COLO668 (cell line): ENCODE measurements around the gene EPAS1.

Experiments
- DNase-seq: peaks from one replicate; lab custom pipeline; 2025; ENCODE audit not compliant: unreplicated experiment; lab: John Stamatoyannopoulos, UW

Gene EPAS1

DNA sequence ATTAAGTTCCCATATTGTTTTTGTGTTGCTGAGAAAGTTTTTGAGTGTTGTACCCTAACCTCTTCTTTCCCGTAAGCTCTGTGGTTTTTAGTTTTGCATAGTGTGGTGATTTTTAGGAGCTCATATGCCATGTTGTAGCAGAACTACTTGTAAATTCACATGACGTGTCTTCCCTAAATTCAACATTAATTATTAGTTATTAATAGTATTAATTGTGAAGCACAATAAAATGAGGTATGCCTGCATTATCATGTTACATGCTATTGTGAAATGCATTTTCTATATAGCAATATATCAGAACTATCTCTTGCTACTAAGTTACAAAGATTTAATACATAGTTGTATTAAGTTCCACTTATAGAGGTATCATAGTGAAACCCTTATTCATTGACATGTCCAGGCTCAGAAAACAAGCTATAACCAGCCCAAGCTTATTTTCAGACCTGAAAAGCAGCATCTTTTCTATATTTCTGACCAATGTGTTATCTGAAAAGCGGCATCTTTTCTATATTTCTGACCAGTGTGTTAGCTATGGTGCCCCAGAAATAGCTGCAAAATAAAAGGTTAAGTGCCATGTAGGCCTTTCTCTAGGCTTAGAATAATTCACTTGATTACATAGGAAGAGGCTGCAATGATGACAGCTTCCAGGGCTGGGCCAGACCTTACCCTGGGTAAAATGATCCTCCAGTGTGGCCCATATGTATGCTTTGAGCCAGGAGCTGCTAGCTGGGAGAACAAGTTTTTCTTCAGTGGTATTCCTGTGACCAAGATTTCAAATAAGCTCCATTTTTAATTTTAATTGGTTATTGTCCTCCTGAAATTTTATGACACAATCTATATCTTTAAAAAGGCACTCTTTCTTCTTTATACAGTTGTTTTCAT lies 21.6 kb downstream of the EPAS1 start:
- DNase-seq: no peak

DNA sequence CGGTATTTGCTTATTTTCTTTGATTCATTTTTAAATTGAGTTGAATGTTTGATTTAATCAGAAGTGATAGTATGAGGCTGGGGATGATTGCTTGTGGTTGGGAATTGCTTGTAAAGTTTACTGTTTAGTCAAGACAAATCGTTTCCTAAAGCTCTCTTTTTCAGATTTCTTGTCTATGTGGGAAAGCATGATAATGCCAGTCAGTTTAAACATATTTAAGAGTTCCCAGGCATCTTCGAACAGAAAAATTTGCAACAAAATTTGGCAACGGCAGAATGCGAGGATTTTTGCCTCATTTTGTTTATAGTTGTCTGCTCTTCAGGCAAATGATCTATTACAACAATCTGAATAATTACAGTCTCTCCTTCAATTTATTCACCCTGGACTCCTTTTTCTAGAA lies 22.5 kb downstream of the EPAS1 start:
- DNase-seq: no peak

DNA sequence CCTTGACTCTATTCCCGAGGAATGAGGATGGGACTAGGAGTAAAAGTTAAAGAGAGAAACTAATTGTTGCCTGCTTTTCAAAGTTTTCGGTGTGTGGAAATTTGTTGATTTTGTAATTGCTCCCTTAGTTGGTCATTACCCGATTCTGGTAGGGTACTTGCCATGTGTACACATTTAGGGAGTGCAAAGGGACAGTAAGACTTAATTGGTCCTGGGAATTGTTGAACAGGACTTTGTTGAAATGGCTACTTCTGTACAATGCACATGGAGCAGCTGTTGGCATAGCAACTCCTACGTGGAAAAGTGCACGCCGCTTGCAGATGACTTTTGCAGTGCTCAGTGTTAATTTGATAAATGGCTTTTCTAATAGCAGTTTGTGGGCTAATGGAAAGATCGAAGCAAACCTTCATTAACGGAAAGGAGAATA lies 22.9 kb downstream of the EPAS1 start:
- no peak for DNase-seq

DNA sequence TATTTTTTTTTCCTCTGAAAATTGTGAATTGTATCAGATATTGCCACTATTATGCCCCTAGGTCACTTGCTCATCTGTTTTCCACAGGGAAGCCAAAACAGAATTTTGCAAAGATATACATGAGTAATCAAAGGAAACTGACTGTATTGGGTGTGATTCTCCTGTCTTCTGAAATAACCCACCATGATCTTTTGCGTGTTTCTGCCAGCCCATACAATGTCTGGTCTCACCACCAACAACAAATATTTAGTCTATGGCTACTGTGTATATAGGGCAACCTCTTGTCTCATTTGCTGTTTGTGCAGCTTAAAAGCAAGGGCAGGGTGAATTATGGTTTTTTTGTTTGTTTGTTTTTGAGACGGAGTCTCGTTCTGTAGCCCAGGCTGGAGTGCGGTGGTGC lies 26.5 kb downstream of the EPAS1 start:
- DNase-seq: no peak

DNA sequence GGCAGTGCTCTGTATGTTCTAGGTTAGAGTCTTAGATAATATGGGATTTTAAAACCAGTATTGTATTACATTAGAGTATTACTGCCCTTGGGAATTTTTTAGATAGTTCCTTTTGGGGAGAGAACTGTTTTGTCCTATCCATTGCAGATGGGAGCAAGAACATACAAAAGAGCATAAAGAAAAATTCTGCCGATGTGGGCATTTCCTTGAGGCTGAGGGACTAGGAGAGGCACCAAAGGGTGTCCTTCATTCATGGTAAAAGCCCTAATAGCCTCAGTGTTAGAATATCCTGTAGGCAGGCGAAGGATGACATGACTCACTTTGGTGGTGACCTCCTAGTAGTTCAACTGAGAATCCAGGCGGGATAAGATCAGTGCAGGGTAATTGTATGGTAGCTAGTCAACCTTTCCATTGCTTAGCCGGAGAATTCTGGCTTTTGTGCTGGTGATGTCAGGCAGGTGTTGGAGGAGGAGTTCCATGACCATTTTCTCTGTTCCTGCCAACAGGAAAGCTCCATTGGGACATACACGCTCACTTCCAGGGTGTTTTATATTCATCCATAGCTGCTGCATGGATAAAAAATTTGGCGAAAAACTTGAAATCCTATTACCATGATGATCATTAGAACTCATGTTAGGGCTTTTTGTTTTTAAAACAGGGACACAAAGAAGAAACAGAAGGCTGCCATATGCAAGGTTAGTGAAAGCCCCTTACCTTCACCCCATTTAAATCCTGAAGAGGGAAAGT lies 28.1 kb downstream of the EPAS1 start:
- no peak for DNase-seq

DNA sequence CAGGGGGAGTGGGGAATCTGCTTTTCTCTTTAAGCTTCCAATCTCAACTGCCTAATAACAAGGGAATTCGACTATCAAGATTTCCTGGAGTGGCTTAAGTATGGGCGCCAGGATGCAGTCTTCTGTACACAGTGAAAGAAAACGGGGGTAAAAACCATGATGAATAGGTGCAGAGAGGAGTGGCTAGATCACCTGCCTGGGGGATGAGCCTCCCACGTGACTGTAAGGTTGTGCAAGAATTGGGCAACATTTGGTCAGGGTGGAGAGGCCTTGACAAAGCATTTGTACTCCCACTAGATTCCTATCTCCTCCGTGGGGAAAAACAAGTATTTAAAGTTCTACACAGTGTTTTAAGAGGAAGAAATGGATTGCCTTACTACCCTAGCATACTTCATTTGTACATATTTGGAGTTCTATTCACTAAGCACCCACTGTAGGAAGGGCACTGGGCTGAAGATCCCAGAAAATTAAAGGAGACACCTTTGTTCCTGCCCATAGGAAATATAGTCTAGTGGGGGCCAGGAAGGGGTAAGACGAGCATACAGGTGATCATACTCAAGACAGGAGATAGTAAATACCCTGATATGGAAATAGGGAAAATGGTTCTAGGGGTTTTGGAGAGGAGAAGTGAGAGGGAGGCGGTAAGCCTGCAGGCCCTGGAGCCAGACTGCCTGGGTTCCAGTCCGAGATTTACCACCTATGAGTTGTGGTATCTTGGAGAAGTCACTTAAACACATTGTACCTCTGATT lies 29.2 kb downstream of the EPAS1 start:
- DNase-seq: no peak

DNA sequence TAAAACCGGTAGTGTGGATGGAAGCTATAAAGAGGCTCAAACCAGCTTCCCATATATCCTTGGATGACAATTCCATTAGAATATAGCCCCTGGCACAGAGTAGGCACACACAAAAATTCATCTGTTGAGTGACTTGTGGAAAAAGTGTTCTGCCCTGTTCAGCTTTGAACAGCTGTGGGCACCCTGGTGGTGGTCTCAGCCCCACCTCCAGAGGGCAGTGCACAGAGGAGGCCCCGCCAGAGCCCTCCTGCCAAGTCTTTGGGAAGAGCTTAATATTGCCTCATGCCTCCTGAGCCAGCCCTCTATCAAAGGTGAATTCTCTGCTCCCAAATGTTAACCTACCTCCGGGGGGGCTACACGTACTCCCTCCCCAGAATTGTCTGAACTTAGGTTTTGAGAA lies 30.4 kb downstream of the EPAS1 start:
- no peak for DNase-seq

DNA sequence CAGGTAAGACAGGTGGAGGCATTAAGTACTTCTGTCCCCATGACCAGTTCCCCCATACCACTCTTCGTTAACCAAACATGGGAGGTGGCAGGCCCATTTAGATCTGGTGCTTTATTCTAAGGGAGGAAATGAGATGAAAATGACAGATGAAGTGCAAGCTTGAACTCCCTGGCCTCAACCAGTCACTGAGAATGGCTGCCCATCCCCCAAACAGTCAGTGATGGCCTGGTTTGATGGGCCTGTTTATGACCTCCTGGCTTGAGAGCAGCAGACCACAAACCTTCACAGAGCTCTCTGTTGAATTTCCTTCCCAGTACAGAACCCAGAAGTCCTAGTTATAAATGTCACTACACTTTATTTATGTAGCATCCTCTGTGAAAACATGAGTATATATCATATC lies 31.1 kb downstream of the EPAS1 start:
- DNase-seq: no peak

DNA sequence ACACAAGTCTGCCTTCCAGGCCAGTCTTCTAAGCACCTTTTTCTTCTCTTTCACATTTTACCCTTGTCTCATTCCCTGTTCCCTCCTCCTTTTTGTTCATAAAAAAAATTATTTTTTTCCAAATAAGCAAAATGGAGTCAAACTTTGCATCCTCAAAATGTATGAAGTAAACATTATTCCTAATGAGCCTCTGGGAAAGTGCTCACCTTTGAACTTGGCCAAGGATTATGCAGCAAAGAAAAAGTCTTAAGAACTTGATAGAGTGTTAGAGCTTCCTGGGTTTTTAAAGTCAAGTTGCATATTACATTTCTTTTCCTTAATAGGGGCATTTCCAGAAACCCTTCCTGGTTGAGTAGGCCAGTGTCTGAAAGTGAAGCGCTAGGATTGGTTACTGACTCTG lies 31.6 kb downstream of the EPAS1 start:
- no peak for DNase-seq

DNA sequence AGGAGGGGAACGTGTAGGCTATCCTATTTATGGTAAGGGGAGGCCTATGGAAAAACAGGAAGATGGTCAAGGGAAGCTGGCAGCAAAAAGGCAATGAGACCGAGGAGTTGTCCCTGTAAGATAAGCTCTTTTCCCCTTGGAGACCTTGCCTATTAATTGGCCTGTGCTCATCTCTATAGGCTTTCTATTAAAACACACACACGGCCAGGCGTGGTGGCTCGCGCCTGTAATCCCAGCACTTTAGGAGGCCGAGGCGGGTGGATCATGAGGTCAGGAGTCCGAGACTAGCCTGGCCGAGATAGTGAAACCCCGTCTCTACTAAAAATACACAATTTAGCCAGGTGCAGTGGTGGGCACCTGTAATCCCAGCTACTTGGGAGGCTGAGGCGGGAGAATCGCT lies 32.1 kb downstream of the EPAS1 start:
- no peak for DNase-seq

DNA sequence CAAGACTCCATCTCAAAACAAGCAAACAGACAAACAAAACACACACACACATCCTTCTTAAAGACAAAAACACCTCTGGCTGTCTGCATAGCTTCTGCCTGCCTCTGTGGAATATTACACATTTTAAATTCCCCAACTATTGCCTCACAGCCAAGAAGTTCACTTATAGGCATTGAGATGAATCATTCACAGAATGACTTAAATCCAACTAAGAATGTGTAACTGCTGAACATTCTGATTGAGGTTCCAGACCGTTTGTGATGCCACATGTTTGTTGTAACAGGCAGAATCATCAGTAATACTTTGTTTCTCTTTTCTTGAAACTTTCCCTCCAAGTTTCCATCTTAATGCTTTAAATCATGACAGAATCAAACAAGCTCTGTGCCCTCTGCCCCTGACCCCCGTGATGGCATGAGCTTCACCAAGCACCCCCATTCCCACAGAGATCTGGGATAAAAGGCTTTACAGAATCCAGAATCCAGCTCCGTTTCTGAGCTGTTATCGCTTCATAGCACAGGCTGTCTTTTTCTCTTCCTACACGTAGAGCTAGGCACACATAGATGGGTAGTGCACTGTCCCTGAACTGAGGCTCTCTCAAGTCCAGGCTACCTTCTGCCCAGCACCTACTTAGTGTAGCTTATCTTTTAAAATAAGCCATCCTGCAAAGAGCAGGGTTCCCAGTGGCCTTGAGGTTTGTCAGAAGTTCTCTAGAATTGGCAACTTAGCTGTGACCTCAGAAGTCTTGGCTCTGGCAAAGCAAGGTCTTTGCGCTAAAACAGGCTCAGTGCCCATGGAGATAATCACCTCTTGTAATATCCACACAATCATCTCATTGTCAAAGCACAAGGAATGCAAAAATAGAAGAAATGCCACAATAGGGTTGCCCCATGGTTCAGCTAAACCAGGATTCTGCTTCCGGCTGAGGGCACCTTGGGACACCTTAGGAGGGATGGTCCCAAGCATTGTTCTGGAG lies 32.9 kb downstream of the EPAS1 start:
- DNase-seq: no peak

DNA sequence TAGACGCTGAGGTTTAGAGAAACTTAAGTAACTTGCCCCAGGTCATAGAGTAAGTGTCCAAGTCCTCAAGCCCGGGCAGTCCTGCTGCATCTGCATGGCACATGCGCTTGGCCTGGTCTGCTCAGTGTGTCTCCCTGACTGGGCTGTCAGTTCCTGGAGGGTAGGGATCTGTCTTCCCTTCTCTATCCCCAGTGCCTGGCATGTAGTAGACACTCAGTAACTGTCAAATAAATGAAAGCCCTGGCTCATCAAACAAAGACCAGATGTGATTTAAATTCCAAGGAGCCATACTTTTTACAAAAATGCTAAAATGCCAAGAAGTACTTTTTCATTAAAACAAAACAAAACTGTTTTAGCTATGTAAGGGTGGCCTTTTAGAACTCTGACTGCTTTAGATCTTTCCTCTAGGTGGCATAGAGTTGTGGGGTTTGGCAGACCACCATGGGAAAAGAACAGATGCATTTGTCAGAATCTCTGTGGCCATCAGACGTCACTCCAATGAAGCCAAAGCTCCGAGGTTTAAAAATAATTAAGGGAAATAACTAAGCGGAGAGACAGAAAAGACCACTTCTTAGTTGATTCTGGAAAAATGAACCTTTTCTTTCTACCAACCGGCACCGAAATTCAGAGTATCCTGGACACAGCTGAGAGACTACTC lies 34.0 kb downstream of the EPAS1 start:
- DNase-seq: no peak

DNA sequence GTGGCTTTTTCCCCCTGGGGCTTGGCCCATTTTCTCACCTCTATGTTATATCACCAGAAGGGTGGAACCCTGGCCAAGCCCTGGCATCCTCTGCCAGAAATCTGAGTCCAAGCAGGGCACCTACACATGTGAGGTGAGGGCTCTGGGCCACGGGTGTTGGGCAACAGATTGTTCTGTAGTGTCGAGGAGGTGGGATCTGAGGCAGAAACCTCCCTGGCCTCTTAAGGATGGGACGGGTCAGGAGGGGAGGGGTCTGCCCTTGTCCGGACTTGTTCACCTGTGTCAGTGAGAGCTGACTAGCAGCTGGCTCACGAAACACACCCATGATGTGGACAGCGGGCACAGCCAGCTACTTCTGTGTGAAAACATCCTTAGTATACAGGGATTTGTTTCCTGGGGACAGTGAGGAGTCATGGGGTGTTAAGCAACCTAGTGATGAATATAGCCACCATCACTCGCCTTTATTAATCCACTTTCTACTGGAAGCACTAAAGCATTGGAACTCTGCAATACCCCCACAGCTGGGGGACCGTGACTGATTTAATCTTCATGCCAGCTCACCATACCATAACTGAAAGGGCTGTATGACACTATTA lies 35.6 kb downstream of the EPAS1 start:
- DNase-seq: no peak

DNA sequence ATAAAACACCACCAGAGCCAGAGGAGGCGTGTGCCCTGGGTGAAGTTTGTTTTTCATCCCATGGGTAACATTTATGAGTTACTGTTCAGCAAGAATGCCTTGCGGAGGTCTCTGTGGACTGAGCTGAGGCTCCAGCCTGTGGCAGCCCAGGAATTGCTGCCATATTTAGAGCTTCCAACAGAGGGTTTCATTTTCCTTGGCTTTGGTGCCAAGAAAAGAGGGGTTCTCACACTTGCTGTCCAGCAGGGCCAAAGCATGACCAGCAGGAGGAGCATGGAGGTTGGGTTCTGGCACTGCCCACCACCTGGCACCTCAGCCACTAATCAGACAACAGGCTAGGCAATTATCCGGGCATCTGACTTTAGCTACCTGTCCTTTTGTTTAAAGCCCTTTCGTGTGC lies 36.7 kb downstream of the EPAS1 start:
- DNase-seq: no peak

DNA sequence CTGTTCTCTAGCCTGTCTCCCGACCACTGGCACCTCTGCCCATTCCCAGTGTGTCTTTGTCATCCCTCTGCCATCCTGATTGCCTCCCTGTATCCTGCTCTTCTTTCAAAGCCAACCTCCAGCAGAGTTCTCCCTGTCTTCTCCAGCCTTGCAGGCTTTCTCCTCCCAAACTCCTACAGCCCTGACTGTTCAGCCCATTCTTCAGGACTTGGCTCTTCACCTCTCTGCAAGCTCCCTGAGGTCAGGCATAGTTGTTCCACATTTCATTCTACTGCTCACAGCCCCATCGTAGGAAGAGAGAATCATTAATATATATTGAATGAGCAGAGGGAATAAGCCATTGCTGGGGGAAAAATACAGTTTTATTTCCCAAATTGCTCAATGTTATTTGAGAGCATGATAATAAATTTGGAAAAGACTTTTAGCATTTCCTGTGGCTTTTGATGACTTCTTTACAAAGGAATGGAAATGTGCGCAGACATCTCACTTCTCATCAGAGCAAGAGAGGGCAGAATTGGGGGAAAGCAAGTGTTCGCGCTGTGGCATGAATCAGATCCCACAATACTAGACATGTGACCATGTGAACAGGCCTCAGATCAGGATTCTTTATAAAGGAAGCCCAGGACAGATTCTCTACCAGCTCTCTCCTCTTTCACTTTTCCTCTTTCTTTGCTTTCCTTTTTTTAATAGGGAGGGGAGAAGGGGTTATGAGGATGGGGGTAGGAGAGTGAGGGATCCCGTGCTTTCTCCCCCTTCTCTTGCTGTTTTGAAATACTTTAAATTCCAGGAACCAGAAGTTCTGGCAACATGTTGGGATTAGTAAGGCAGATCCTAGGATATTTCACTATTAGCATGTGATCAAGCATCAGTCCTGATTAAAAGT lies 37.4 kb downstream of the EPAS1 start:
- no peak for DNase-seq

DNA sequence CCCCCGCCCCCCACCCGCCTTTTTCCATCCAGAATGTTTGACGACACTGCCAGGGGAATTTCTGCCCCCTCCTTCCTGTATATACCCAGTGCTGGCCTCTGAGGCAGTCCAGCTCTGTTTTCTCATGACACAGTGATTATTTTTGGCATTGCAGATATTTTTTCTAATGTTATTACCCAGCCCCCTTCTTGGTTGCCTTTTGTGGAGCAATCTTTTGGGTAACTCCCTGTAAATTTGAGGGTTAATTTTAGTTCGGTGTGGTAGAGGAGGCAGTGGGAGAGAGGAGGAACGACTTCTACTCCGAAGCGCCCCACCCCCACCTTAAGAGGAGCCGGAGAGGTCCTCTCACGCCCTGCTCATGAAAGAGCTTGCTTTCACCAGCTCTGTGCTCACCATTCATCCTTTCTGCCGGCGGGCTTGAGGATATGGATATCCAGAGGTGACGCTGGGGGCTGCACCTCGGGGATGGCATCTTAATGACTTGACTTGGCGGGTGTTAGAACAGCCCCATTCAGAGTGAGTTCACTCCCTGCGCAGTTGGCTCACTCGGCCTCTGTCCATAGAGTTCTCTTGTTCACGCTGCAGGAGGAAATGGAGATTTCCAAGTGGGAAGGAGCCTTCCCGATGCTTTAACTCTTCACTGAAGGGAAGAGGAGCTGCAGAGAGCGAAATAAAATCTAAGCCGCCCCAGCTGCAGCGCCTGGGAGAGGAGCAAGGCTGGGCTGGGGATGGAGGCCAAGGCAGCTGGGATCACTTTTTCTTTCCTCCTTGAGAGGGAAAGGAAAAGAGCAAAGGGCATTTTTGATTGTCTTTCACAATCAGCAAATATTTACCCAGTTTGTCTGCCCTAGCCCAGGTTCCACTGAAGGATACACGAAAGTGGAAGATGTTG lies 38.4 kb downstream of the EPAS1 start:
- DNase-seq: no peak

DNA sequence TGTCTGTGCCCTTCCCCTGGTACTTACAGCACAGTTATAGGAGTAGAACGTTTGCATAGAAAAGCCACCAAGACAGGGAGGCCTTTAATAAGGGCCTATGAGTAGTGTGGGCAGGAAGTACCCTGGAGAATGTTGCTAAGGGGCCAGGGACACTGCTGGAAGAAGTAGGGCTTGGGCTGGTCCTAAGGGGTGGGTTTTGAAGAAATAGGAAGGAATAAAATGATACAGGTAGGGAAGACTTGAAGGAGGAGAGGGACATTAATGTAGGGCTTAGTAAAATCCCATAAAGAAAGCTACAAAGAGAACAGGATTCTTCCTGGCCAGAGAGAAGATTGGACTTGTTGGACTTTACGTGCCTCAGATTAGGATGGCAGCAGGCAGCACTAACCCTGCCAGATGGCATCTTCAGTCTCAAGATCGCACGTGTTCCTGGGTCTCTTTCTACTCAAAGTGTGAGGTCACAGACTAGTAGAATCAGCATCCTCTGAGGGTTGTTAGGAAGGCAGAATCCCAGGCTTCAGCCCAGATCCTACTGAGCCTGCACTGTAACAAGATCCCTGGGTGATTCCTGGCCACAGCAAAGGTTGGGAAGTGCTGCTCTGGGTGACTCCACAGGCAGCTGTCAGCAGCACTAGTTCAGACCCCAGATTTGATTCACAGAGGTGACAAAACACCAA lies 39.2 kb downstream of the EPAS1 start:
- DNase-seq: no peak
